HepG2 (cell line): ENCODE data around the gene PPM1M. TPM values are rescaled to one million over a fixed set of nuclear protein-coding genes. Genes with fewer than 3 reads are reported as not detected.

Experiments
- AKNA ChIP-seq: sonication (generic); formaldehyde crosslinking; IDR thresholded peaks from 2 replicates; pipeline ENCODE4 v1.4.0; 2020; ENCODE audit warnings: missing genetic modification reagents, borderline replicate concordance
- ATRX ChIP-seq: sonication (generic); formaldehyde crosslinking; IDR thresholded peaks from 2 replicates; pipeline ENCODE4 v1.4.0; 2020; ENCODE audit warnings: missing genetic modification reagents, borderline replicate concordance
- DPF2 ChIP-seq: sonication (generic); formaldehyde crosslinking; IDR thresholded peaks from 2 replicates; pipeline ENCODE4 v1.4.0; 2020; ENCODE audit warnings: mild to moderate bottlenecking, low read depth, missing genetic modification reagents, borderline replicate concordance
- E2F5 ChIP-seq: sonication (generic); formaldehyde crosslinking; conservative IDR thresholded peaks from 2 replicates; pipeline ENCODE4 v1.4.0; 2020; ENCODE audit warnings: missing genetic modification reagents
- HCFC1 ChIP-seq: fragments of 150-350 bp; IDR thresholded peaks from 2 replicates; pipeline ENCODE4 v1.6.1; 2014; ENCODE audit warnings: low read depth, low read length
- JDP2 ChIP-seq: sonication (generic); formaldehyde crosslinking; IDR thresholded peaks from 2 replicates; pipeline ENCODE4 v1.8.1; 2022; ENCODE audit warnings: missing genetic modification reagents, borderline replicate concordance
- KDM5B ChIP-seq: sonication (generic); formaldehyde crosslinking; IDR thresholded peaks from 2 replicates; pipeline ENCODE4 v1.4.0; 2020; ENCODE audit warnings: missing genetic modification reagents, mild to moderate bottlenecking, borderline replicate concordance
- KLF16 ChIP-seq, 2 experiments: sonication (generic) in 1 of 2; formaldehyde crosslinking in 1 of 2; IDR thresholded peaks; 2 replicates each; pipeline versions ENCODE4 v1.6.1 to v1.8.0; 2016 to 2023; ENCODE audit warnings: missing genetic modification reagents in 2 of 2, missing compliant biosample characterization in 1 of 2
- MAFK ChIP-seq, 2 experiments: IDR thresholded peaks in 1 of 2; conservative IDR thresholded peaks in 1 of 2; 2 replicates each; pipeline ENCODE4 v1.6.1; 2011; ENCODE audit warnings: improper control_type of control experiment in 2 of 2, low read length in 2 of 2
- MYC ChIP-seq: sonication (generic); formaldehyde crosslinking; IDR thresholded peaks from 2 replicates; pipeline ENCODE4 v1.9.0; 2021; ENCODE audit warnings: missing genetic modification reagents, borderline replicate concordance
- NR2C2 ChIP-seq: sonication (generic); formaldehyde crosslinking; IDR thresholded peaks from 2 replicates; pipeline ENCODE4 v1.4.0; 2020; ENCODE audit warnings: missing genetic modification reagents, mild to moderate bottlenecking, moderate library complexity, borderline replicate concordance
- NR2F2 ChIP-seq: IDR thresholded peaks from 2 replicates; pipeline ENCODE4 v1.6.1; 2012; ENCODE audit warnings: low read depth, inconsistent platforms, borderline replicate concordance
- ONECUT2 ChIP-seq: sonication (generic); formaldehyde crosslinking; IDR thresholded peaks from 2 replicates; pipeline ENCODE4 v1.4.0; 2020; ENCODE audit warnings: missing genetic modification reagents
- POGZ ChIP-seq: sonication (generic); formaldehyde crosslinking; IDR thresholded peaks from 2 replicates; pipeline ENCODE4 v1.4.0; 2020; ENCODE audit warnings: mild to moderate bottlenecking, missing genetic modification reagents
- PPARG ChIP-seq: conservative IDR thresholded peaks from 2 replicates; pipeline ENCODE4 v1.6.1; 2016; ENCODE audit warnings: missing biosample characterization, missing genetic modification reagents
- PRPF4 ChIP-seq: fragments of 200-400 bp; formaldehyde crosslinking; IDR thresholded peaks from 2 replicates; pipeline ENCODE4 v1.6.1; 2016; ENCODE audit warnings: low read length, low read depth; ENCODE audit not compliant: poor library complexity, severe bottlenecking
- THAP11 ChIP-seq: IDR thresholded peaks from 2 replicates; pipeline ENCODE4 v1.6.1; 2016; ENCODE audit warnings: missing biosample characterization, missing genetic modification reagents
- ZBTB1 ChIP-seq: sonication (generic); formaldehyde crosslinking; IDR thresholded peaks from 2 replicates; pipeline ENCODE4 v1.4.0; 2020; ENCODE audit warnings: missing genetic modification reagents, borderline replicate concordance
- ZHX1 ChIP-seq: sonication (generic); formaldehyde crosslinking; IDR thresholded peaks from 2 replicates; pipeline ENCODE4 v1.8.1; 2022; ENCODE audit warnings: low read depth, mild to moderate bottlenecking, missing genetic modification reagents
- ZNF446 ChIP-seq: sonication (generic); formaldehyde crosslinking; IDR thresholded peaks from 2 replicates; pipeline ENCODE4 v1.5.0; 2020; ENCODE audit warnings: mild to moderate bottlenecking, missing genetic modification reagents
- ZNF780A ChIP-seq: sonication (generic); formaldehyde crosslinking; IDR thresholded peaks from 2 replicates; pipeline ENCODE4 v1.8.0; 2022; ENCODE audit warnings: mild to moderate bottlenecking, missing genetic modification reagents, moderate library complexity
- polyA plus RNA-seq, 8 experiments: library from polyadenylated mRNA; depleted of rRNA in 3 of 8; stranded (reverse) in 7 of 8; unstranded in 1 of 8; fragments of >200 nt; fragmentation: Illumina TruSeq in 4 of 8; extraction: Trizol in 4 of 8; gene quantifications; 2 replicates each; pipeline versions ENCODE4 v1.2.1 to v1.2.3, GENCODE V29; 2011 to 2016; ENCODE audit warnings: low read depth in 4 of 8, missing spikeins in 1 of 8, mixed read lengths in 1 of 8; ENCODE audit not compliant: insufficient read depth in 1 of 8
- total RNA-seq, 5 experiments: library from RNA; depleted of rRNA; stranded (reverse); fragments of >200 nt; fragmentation: Illumina TruSeq; extraction: Trizol; gene quantifications; 2 replicates each; pipeline ENCODE4 v1.2.3, GENCODE V29; 2016; ENCODE audit warnings: low read depth in 1 of 5

The PPM1M gene
- total and polyA plus RNA-seq, 2 of the 13 experiments (the other 11 are each of a cell fraction or from before 2014, with no cell fraction given) = 2.5 to 5.9 TPM

GRCh38 chr3:52197842-52198625 lies 47.5 kb upstream of the PPM1M start, which contains the start of gene ALAS1 (continued):
- TF ChIP-seq ONECUT2 (CRISPR knock-in tag) (0 out of 2 replicates have a peak, but pooled peaks have one; percentile 43), DPF2 (CRISPR knock-in tag) (no peak), JDP2 (no peak), PRPF4 (no peak), POGZ (peak; percentile 74), ZNF446 (CRISPR knock-in tag) (no peak), KLF16 (CRISPR knock-in tag; IDR thresholded peaks at IDR 0.05) (no peak; a peak in 1 of 4 replicates), MAFK (conservative IDR thresholded peaks at IDR 0.05 in 1 of 2, IDR thresholded peaks at IDR 0.05 in 1 of 2; ENCODE audit: low read length in 2 of 2) (no peak), ZNF780A (CRISPR knock-in tag) (no peak), NR2F2 (no peak; the same call in 1 of the 2 replicates), NR2C2 (CRISPR knock-in tag) (peak; percentile 43; the same call in 1 of the 2 replicates), THAP11 (peak; percentile 73), KDM5B (CRISPR knock-in tag) (peak; percentile 50; the same call in 1 of the 2 replicates), PPARG (CRISPR knock-in tag) (peak; percentile 69), MYC (CRISPR knock-in tag) (0 out of 2 replicates have a peak, but pooled peaks have one; percentile 31), ZBTB1 (CRISPR knock-in tag) (no peak), ZHX1 (CRISPR knock-in tag) (no peak), E2F5 (CRISPR knock-in tag) (peak; percentile 51; the same call in 1 of the 2 replicates), AKNA (CRISPR knock-in tag) (peak; percentile 32; the same call in 1 of the 2 replicates), ATRX (CRISPR knock-in tag) (no peak), HCFC1 (no peak; the same call in 1 of the 2 replicates)
